ENCODE results near the gene ZNF90. TPM values are rescaled to one million over a fixed set of nuclear protein-coding genes. Genes with fewer than 3 reads are reported as not detected.

ZNF90 gene
- total RNA-seq, 1 experiment from 2014 or later: 88.7 TPM

GRCh38 chr19:20164456-20164855 is 86.7 kb downstream of the ZNF90 start:
- Histone ChIP-seq H3K18ac (ENCODE audit: insufficient read length, low read depth, low read length) (no peak overlapping the region), H3K4ac (ENCODE audit: low read depth, low read length) (no peak overlapping the region), H3K14ac (ENCODE audit: insufficient read depth, low read length) (no peak overlapping the region; the same call in 1 of the 2 replicates), H3K23ac (ENCODE audit: insufficient read length, low read depth, low read length) (no peak overlapping the region), H3K9me3 (ENCODE audit: control insufficient read depth, low read depth, low read length) (no peaks in the 10 kb centered on the region), H3K79me2 (ENCODE audit: insufficient read depth, low read length) (peaks cover 3% of the 10 kb centered on the region; the same call in 1 of the 2 replicates), H4K5ac (ENCODE audit: insufficient read length, low read depth, low read length) (no peak overlapping the region), H3K9ac (ENCODE audit: extremely low read depth, insufficient read length, low read length) (no peak overlapping the region), H2AFZ (ENCODE audit: low read length) (no peak overlapping the region), H2BK15ac (ENCODE audit: low read depth, low read length) (no peak overlapping the region), H4K8ac (replicated peaks; ENCODE audit: insufficient read length, low read depth, low read length) (no peak overlapping the region), H4K91ac (ENCODE audit: insufficient read length, low read depth, low read length) (no peak overlapping the region), H3K79me1 (ENCODE audit: insufficient read depth, low read depth, low read length, poor library complexity, severe bottlenecking) (no peaks in the 10 kb centered on the region), H3T11ph (ENCODE audit: low read length) (no peak overlapping the region), H2AK5ac (ENCODE audit: insufficient read length, low read length) (no peak overlapping the region), H2BK5ac (ENCODE audit: insufficient read length, low read length) (no peak overlapping the region), H3K23me2 (ENCODE audit: insufficient read length, low read depth, low read length, poor library complexity, severe bottlenecking) (no peaks in the 10 kb centered on the region), H3K27ac (ENCODE audit: insufficient read length, low read depth, low read length) (no peak overlapping the region), H2BK120ac (ENCODE audit: low read depth, low read length, poor library complexity, severe bottlenecking) (no peak overlapping the region), H3K56ac (ENCODE audit: insufficient read length, low read depth, low read length) (no peak overlapping the region), H4K20me1 (ENCODE audit: control insufficient read depth, insufficient read depth, insufficient read length) (no peaks in the 10 kb centered on the region), H2BK12ac (ENCODE audit: insufficient read length, low read depth, low read length) (no peak overlapping the region), H3K27me3 (ENCODE audit: insufficient read depth, low read length) (no peaks in the 10 kb centered on the region), H3K4me1 (ENCODE audit: insufficient read depth, low read length) (no peaks in the 10 kb centered on the region), H2BK20ac (ENCODE audit: low read depth, low read length, poor library complexity, severe bottlenecking) (no peak overlapping the region), H3K4me2 (ENCODE audit: insufficient read depth, insufficient read length, low read length) (no peak overlapping the region)
- H3K4me3 Mint-ChIP-seq: 0 out of 5 replicates have a peak overlapping the region, but pooled peaks of 1 of the 2 experiments have one; percentile 40
- TF ChIP-seq CTCF (conservative IDR thresholded peaks at IDR 0.05): no peak
- H3K27ac Mint-ChIP-seq: no peak overlapping the region; a peak in 1 of 7 replicates
- WGBS (ENCODE audit: extremely low coverage, insufficient read length, low lambda C conversion rate): no CpG with 5 or more reads among the region's 1 CpG
- no peaks in the 10 kb centered on the region for H3K27me3 Mint-ChIP-seq (ENCODE audit: low read depth)
- H3K36me3 Mint-ChIP-seq (ENCODE audit: insufficient read depth in 1 of 3, low read depth in 3 of 3): peaks cover 10 to 14% (median 11%) of the 10 kb centered on the region in 3 experiments
- peaks cover 2 to 8% of the 10 kb centered on the region in 2 experiments; a peak in 4 of 5 replicates for H3K9me3 Mint-ChIP-seq
- H3K4me1 Mint-ChIP-seq: peaks cover 13 to 27% of the 10 kb centered on the region in 2 experiments
- no peak for DNase-seq

Data from H9 (cell line).